ENCODE measurements around the gene GATAD2B. TPM values are rescaled to one million over a fixed set of nuclear protein-coding genes. Genes with fewer than 3 reads are reported as not detected.
"Not testable (repeated sequence)": the region's sequence is repeated elsewhere in the genome, so short reads cannot be mapped to it uniquely, and the experiment has no call there.

Gene GATAD2B
- total and polyA plus RNA-seq, 2 donors (not counting 1 experiment from before 2014, with no cell fraction given) = 4.8 to 5.2 TPM

GRCh38 chr1:153767519-153767918 is 155.3 kb downstream of the GATAD2B start:
- no peak overlapping the region for H3K9ac ChIP-seq (ENCODE audit: insufficient read depth, low read length)
- no peaks in the 10 kb centered on the region for H3K79me2 ChIP-seq (ENCODE audit: control insufficient read depth, insufficient read depth, low read length)
- H3K4me2 ChIP-seq (ENCODE audit: extremely low read depth, insufficient read depth, low read length) = no peak overlapping the region
- no peak overlapping the region for H3K27ac ChIP-seq (ENCODE audit: insufficient read depth, low read length)
- H2AFZ ChIP-seq (ENCODE audit: low read length) = no peak overlapping the region
- no peaks in the 10 kb centered on the region for H4K20me1 ChIP-seq (ENCODE audit: control insufficient read depth, extremely low read depth, insufficient read depth, low read length)
- H3K36me3 ChIP-seq (ENCODE audit: control insufficient read depth, insufficient read depth, low read length) = peaks cover 34% of the 10 kb centered on the region
- DNase-seq (ENCODE audit: low read depth in 2 of 2) = no peak
- no peak overlapping the region for H3K4me3 ChIP-seq (replicated peaks in 1 of 4; ENCODE audit: control extremely low read depth in 1 of 4, insufficient read depth in 1 of 4, low read depth in 3 of 4, low read length in 4 of 4)
- peaks cover 3% of the 10 kb centered on the region for H3K4me1 ChIP-seq (ENCODE audit: control insufficient read depth, extremely low read depth, insufficient read depth, low read length)
- H3K9me3 ChIP-seq (ENCODE audit: control insufficient read depth, insufficient read depth, low read depth, low read length) = no peaks in the 10 kb centered on the region
- TF ChIP-seq EZH2 (IDR thresholded peaks at IDR 0.05; ENCODE audit: low read length, missing control alignments) = no peak
- TF ChIP-seq, protein P1, sequence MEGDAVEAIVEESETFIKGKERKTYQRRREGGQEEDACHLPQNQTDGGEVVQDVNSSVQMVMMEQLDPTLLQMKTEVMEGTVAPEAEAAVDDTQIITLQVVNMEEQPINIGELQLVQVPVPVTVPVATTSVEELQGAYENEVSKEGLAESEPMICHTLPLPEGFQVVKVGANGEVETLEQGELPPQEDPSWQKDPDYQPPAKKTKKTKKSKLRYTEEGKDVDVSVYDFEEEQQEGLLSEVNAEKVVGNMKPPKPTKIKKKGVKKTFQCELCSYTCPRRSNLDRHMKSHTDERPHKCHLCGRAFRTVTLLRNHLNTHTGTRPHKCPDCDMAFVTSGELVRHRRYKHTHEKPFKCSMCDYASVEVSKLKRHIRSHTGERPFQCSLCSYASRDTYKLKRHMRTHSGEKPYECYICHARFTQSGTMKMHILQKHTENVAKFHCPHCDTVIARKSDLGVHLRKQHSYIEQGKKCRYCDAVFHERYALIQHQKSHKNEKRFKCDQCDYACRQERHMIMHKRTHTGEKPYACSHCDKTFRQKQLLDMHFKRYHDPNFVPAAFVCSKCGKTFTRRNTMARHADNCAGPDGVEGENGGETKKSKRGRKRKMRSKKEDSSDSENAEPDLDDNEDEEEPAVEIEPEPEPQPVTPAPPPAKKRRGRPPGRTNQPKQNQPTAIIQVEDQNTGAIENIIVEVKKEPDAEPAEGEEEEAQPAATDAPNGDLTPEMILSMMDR (conservative IDR thresholded peaks at IDR 0.05 in 1 of 2, IDR thresholded peaks at IDR 0.05 in 1 of 2; ENCODE audit: low read depth in 1 of 2, low read length in 2 of 2) = no peak
- no peaks in the 10 kb centered on the region for H3K27me3 ChIP-seq (ENCODE audit: control insufficient read depth, insufficient read depth, low read length)

DNA sequence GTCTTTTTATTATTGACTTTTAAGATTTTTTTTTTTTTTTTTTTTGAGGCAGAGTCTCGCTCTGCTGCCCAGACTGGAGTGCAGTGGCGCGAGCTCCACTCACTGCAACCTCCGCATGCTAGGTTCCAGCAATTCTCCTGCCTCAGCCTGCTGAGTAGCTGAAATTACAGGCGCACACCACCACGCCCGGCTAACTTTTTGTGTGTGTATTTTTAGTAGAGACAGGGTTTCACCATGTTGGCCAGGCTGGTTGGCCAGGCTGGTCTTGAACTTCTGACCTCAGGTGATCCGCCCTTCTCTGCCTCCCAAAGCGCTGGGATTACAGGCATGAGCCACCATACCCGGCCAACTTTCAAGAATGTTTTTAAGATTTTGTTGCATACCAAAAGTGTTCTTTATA is 156.1 kb downstream of the GATAD2B start:
- H3K4me2 ChIP-seq (ENCODE audit: extremely low read depth, insufficient read depth, low read length); H4K20me1 ChIP-seq (ENCODE audit: control insufficient read depth, extremely low read depth, insufficient read depth, low read length); H3K9ac ChIP-seq (ENCODE audit: insufficient read depth, low read length); H3K27me3 ChIP-seq (ENCODE audit: control insufficient read depth, insufficient read depth, low read length); H2AFZ ChIP-seq (ENCODE audit: low read length); H3K4me1 ChIP-seq (ENCODE audit: control insufficient read depth, extremely low read depth, insufficient read depth, low read length); H3K4me3 ChIP-seq (replicated peaks in 1 of 4; ENCODE audit: control extremely low read depth in 1 of 4, insufficient read depth in 1 of 4, low read depth in 3 of 4, low read length in 4 of 4); H3K79me2 ChIP-seq (ENCODE audit: control insufficient read depth, insufficient read depth, low read length); H3K27ac ChIP-seq (ENCODE audit: insufficient read depth, low read length); DNase-seq (ENCODE audit: low read depth in 2 of 2); H3K9me3 ChIP-seq (ENCODE audit: control insufficient read depth, insufficient read depth, low read depth, low read length): not testable (repeated sequence)
- H3K36me3 ChIP-seq (ENCODE audit: control insufficient read depth, insufficient read depth, low read length) = peaks cover 28% of the 10 kb centered on the region

DNA sequence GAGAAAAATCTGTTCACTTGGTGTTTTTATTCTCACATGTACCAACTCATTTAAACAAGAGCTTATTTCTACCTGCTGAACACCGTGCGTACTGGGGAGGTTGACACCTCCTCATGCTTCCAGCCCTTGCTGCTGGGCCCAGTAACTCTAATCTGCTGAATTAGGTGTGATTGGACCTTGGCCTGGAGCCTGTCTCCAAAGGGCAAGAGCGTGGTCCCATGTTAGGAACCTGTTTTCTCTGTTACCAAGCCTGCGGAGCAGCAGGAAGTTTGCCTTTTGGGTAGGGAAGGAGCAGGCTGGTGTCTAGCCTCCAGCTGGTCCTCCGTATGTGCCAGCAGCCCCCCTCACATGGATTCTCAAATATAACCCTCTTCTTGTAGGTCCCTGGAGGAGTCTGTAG is 158.5 kb downstream of the GATAD2B start:
- no peak for DNase-seq (ENCODE audit: low read depth in 2 of 2)
- H3K27ac ChIP-seq (ENCODE audit: insufficient read depth, low read length) = no peak overlapping the region
- no peak overlapping the region for H3K4me2 ChIP-seq (ENCODE audit: extremely low read depth, insufficient read depth, low read length)
- H3K4me1 ChIP-seq (ENCODE audit: control insufficient read depth, extremely low read depth, insufficient read depth, low read length) = no peaks in the 10 kb centered on the region
- no peak for TF ChIP-seq EZH2 (IDR thresholded peaks at IDR 0.05; ENCODE audit: low read length, missing control alignments)
- TF ChIP-seq, protein P1 (conservative IDR thresholded peaks at IDR 0.05 in 1 of 2, IDR thresholded peaks at IDR 0.05 in 1 of 2; ENCODE audit: low read depth in 1 of 2, low read length in 2 of 2) = no peak
- H3K27me3 ChIP-seq (ENCODE audit: control insufficient read depth, insufficient read depth, low read length) = no peaks in the 10 kb centered on the region
- H3K36me3 ChIP-seq (ENCODE audit: control insufficient read depth, insufficient read depth, low read length) = peaks cover 27% of the 10 kb centered on the region
- no peak overlapping the region for H2AFZ ChIP-seq (ENCODE audit: low read length)
- H3K9ac ChIP-seq (ENCODE audit: insufficient read depth, low read length) = no peak overlapping the region
- H3K79me2 ChIP-seq (ENCODE audit: control insufficient read depth, insufficient read depth, low read length) = no peaks in the 10 kb centered on the region
- H4K20me1 ChIP-seq (ENCODE audit: control insufficient read depth, extremely low read depth, insufficient read depth, low read length) = no peaks in the 10 kb centered on the region
- no peaks in the 10 kb centered on the region for H3K9me3 ChIP-seq (ENCODE audit: control insufficient read depth, insufficient read depth, low read depth, low read length)
- H3K4me3 ChIP-seq (replicated peaks in 1 of 4; ENCODE audit: control extremely low read depth in 1 of 4, insufficient read depth in 1 of 4, low read depth in 3 of 4, low read length in 4 of 4) = no peak overlapping the region

Data from fibroblast of lung (primary cell).